ENCODE data around the gene VSIR. TPM values are rescaled to one million over a fixed set of nuclear protein-coding genes. Genes with fewer than 3 reads are reported as not detected.

The VSIR gene
- total RNA-seq, 1 donor from 2014 or later, result not detected

DNA sequence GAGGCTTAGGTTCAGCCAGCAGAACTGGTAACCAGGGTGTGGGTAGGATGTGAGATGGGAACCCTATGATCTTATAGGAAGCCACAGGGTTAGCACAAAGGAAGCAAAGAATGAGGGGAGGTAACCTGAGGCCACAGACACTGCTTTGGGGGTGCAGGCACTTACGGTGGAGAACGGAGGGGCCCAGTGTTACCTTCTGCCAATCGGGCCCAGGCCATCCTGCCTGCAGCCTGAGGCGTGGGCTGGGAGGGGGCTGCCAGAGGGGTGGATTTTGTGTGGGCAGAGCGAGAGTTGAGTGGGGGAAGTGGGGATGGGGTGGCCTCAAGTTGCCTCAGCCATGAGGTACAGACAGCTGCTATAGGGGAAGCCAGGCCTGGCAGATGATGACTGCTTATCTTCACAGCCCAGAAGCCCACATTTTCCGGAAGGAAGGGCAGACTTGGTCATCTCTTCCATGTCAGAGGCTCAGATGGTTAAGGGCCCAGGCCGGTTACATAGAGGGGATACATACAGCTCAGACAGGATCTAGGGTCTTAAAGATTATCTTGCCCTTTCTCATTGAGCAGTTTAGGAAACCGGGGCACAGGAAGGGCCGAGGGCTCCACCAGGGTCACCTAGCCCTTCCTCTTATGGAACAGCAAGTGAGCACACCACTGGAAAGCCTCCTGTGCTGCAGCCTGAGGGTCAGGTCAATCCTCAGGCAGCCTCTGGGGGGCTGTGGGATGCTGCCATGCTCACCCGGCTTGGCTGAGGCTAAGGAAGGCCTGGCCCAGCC is 24.4 kb upstream of the VSIR start:
- Histone ChIP-seq H2AFZ (replicated peaks) (no peak overlapping the region), H4K20me1 (ENCODE audit: low read depth) (no peaks in the 10 kb centered on the region), H3K27me3 (no peaks in the 10 kb centered on the region), H3K36me3 (no peaks in the 10 kb centered on the region), H3K79me2 (ENCODE audit: low read depth) (no peaks in the 10 kb centered on the region), H3K9me3 (ENCODE audit: low read depth) (no peaks in the 10 kb centered on the region), H3K27ac (no peak overlapping the region), H3F3A (ENCODE audit: low read depth) (no peaks in the 10 kb centered on the region), H3K9ac (no peak overlapping the region), H3K4me1 (no peaks in the 10 kb centered on the region), H3K4me2 (no peak overlapping the region), H3K4me3 (no peak overlapping the region)
- no peaks in the 10 kb centered on the region for H3K36me3 Mint-ChIP-seq
- peaks cover 12% of the 10 kb centered on the region for H3K27me3 Mint-ChIP-seq (ENCODE audit: insufficient read depth, low read depth)
- no peak overlapping the region for H3K4me3 Mint-ChIP-seq
- H3K4me1 Mint-ChIP-seq, result no peaks in the 10 kb centered on the region
- no peak for DNase-seq (ENCODE audit: low spot score)
- TF ChIP-seq EZH2phosphoT487 (IDR thresholded peaks at IDR 0.05), result no peak
- TF ChIP-seq EZH2 (IDR thresholded peaks at IDR 0.05), result no peak
- TF ChIP-seq, protein P1, sequence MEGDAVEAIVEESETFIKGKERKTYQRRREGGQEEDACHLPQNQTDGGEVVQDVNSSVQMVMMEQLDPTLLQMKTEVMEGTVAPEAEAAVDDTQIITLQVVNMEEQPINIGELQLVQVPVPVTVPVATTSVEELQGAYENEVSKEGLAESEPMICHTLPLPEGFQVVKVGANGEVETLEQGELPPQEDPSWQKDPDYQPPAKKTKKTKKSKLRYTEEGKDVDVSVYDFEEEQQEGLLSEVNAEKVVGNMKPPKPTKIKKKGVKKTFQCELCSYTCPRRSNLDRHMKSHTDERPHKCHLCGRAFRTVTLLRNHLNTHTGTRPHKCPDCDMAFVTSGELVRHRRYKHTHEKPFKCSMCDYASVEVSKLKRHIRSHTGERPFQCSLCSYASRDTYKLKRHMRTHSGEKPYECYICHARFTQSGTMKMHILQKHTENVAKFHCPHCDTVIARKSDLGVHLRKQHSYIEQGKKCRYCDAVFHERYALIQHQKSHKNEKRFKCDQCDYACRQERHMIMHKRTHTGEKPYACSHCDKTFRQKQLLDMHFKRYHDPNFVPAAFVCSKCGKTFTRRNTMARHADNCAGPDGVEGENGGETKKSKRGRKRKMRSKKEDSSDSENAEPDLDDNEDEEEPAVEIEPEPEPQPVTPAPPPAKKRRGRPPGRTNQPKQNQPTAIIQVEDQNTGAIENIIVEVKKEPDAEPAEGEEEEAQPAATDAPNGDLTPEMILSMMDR (IDR thresholded peaks at IDR 0.05), result no peak
- no peak overlapping the region for H3K27ac Mint-ChIP-seq
- no peaks in the 10 kb centered on the region for H3K9me3 Mint-ChIP-seq

DNA sequence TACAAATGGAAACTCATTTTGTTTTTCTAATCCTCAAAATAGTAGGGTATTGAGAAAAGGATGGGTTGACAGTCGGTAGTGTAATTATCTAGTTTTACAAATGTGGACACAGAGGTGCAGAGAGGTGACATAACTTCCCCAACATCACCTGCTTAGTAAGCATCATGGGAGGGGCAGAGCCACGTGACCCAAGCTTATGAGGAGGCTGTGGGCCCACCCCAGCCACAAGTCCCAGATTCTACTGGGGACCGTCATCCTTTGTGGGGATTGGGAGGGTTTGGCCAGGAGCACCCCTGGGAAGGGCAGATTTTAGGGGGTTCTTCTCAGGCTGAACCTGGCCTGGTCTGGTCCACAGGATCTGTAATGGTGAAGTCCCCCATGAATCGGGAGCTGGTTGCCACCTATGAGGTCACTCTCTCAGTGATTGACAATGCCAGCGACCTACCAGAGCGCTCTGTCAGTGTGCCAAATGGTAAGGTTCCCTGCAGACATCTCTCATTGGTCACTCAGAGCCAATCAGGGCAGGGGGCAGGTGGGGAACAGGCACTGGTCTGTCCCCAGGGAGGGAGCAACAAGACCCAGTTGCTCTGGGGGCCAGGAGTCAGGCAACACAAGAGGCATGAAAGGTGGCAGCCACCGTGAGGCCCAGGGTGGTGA is 23.6 kb upstream of the VSIR start:
- Mint-ChIP-seq H3K36me3 (no peaks in the 10 kb centered on the region), H3K9me3 (no peaks in the 10 kb centered on the region), H3K27ac (no peak overlapping the region), H3K27me3 (ENCODE audit: insufficient read depth, low read depth) (peaks cover 7% of the 10 kb centered on the region), H3K4me1 (no peaks in the 10 kb centered on the region), H3K4me3 (no peak overlapping the region)
- no peaks in the 10 kb centered on the region for H3K9me3 ChIP-seq (ENCODE audit: low read depth)
- H3K4me1 ChIP-seq, result no peaks in the 10 kb centered on the region
- no peak overlapping the region for H3K27ac ChIP-seq
- H3K36me3 ChIP-seq, result no peaks in the 10 kb centered on the region
- DNase-seq (ENCODE audit: low spot score), result no peak
- H3F3A ChIP-seq (ENCODE audit: low read depth), result no peaks in the 10 kb centered on the region
- H4K20me1 ChIP-seq (ENCODE audit: low read depth), result no peaks in the 10 kb centered on the region
- no peaks in the 10 kb centered on the region for H3K27me3 ChIP-seq
- H3K79me2 ChIP-seq (ENCODE audit: low read depth), result no peaks in the 10 kb centered on the region
- no peak overlapping the region for H3K4me3 ChIP-seq
- no peak overlapping the region for H3K4me2 ChIP-seq
- H2AFZ ChIP-seq (replicated peaks), result no peak overlapping the region
- no peak overlapping the region for H3K9ac ChIP-seq
- TF ChIP-seq, protein P1 (IDR thresholded peaks at IDR 0.05), result no peak
- TF ChIP-seq EZH2phosphoT487 (IDR thresholded peaks at IDR 0.05) (no peak), EZH2 (IDR thresholded peaks at IDR 0.05) (no peak)

DNA sequence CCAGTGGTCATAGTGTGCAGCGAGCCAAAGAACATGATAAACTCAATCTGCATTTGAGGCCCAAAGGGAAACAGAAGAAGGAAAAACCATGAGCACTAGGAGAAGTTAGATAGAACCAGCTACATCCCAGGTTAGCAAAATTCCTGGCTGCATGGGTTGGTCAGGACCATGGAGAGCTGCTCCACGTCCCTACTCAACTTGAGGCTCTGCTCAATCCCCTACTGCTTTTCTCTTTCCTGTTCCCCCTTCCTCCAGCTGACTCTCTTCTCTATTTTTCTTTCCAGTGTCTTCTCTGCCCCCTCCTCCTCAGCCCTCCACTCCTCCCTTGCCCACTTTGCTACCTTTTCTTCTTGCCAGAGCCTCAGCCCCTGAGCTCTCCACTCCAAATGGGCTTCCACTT is 21.9 kb upstream of the VSIR start:
- TF ChIP-seq, protein P1 (IDR thresholded peaks at IDR 0.05), result no peak
- TF ChIP-seq EZH2 (IDR thresholded peaks at IDR 0.05) (no peak), EZH2phosphoT487 (IDR thresholded peaks at IDR 0.05) (no peak)
- no peaks in the 10 kb centered on the region for H3K9me3 Mint-ChIP-seq
- H3K36me3 ChIP-seq, result no peaks in the 10 kb centered on the region
- no peak overlapping the region for H3K4me3 Mint-ChIP-seq
- no peaks in the 10 kb centered on the region for H4K20me1 ChIP-seq (ENCODE audit: low read depth)
- no peaks in the 10 kb centered on the region for H3K79me2 ChIP-seq (ENCODE audit: low read depth)
- no peaks in the 10 kb centered on the region for H3K36me3 Mint-ChIP-seq
- H3K27me3 ChIP-seq, result no peaks in the 10 kb centered on the region
- H3K27ac Mint-ChIP-seq, result no peak overlapping the region
- no peaks in the 10 kb centered on the region for H3K4me1 ChIP-seq
- peak; percentile 76 for DNase-seq (ENCODE audit: low spot score)
- H3K9ac ChIP-seq, result no peak overlapping the region
- no peaks in the 10 kb centered on the region for H3K4me1 Mint-ChIP-seq
- no peak overlapping the region for H3K4me3 ChIP-seq
- H3K4me2 ChIP-seq, result no peak overlapping the region
- no peak overlapping the region for H3K27ac ChIP-seq
- no peaks in the 10 kb centered on the region for H3F3A ChIP-seq (ENCODE audit: low read depth)
- H2AFZ ChIP-seq (replicated peaks), result no peak overlapping the region
- H3K9me3 ChIP-seq (ENCODE audit: low read depth), result no peaks in the 10 kb centered on the region
- H3K27me3 Mint-ChIP-seq (ENCODE audit: insufficient read depth, low read depth), result peaks cover 7% of the 10 kb centered on the region

Data from neural progenitor cell (in vitro differentiated cells).